Measurements from ENCODE around the gene MFGE8. TPM values are rescaled to one million over a fixed set of nuclear protein-coding genes. Genes with fewer than 3 reads are reported as not detected.
A peak's percentile ranks its signal among the peaks of the same experiment; 100 is the strongest.

Gene MFGE8
- total RNA-seq, 1 donor from 2014 or later = 2.4 TPM

GRCh38 chr15:88882785-88883184 lies 30.4 kb downstream of the MFGE8 start:
- TF ChIP-seq CTCF (IDR thresholded peaks at IDR 0.05) = no peak
- intact Hi-C loops (cut with micrococcal nuclease) = no loop called here
- POLR2A ChIA-PET = no interaction called here
- no peak for DNase-seq
- ATAC-seq (ENCODE audit: low read depth) = no peak
- H3K4me3 Mint-ChIP-seq = no peak overlapping the region
- no peaks in the 10 kb centered on the region for H3K9me3 Mint-ChIP-seq
- no peak overlapping the region for H3K27ac Mint-ChIP-seq
- CTCF ChIA-PET = no interaction called here
- H3K36me3 Mint-ChIP-seq (ENCODE audit: low read depth) = no peaks in the 10 kb centered on the region
- no peaks in the 10 kb centered on the region for H3K27me3 Mint-ChIP-seq
- H3K4me1 Mint-ChIP-seq = no peaks in the 10 kb centered on the region

- intact Hi-C loops (cut with micrococcal nuclease) = no loop called here
- TF ChIP-seq CTCF (IDR thresholded peaks at IDR 0.05) = no peak
- ChIA-PET POLR2A (no interaction called here), CTCF (no interaction called here)
- Mint-ChIP-seq H3K4me1 (no peaks in the 10 kb centered on the region), H3K36me3 (ENCODE audit: low read depth) (no peaks in the 10 kb centered on the region), H3K27me3 (no peaks in the 10 kb centered on the region), H3K9me3 (no peaks in the 10 kb centered on the region), H3K27ac (no peak overlapping the region), H3K4me3 (no peak overlapping the region)
- no peak for ATAC-seq (ENCODE audit: low read depth)
- DNase-seq = no peak
These were observed 31.4 kb downstream of the MFGE8 start for GRCh38 chr15:88881775-88882174.

- Mint-ChIP-seq H3K27ac (no peak overlapping the region), H3K36me3 (ENCODE audit: low read depth) (no peaks in the 10 kb centered on the region), H3K4me3 (no peak overlapping the region), H3K4me1 (no peaks in the 10 kb centered on the region), H3K9me3 (no peaks in the 10 kb centered on the region), H3K27me3 (no peaks in the 10 kb centered on the region)
- DNase-seq (no peak), ATAC-seq (ENCODE audit: low read depth) (no peak)
- TF ChIP-seq CTCF (IDR thresholded peaks at IDR 0.05) = no peak
- POLR2A ChIA-PET = no interaction called here
- intact Hi-C loops (cut with micrococcal nuclease) = no loop called here
- CTCF ChIA-PET = interaction anchor here (1.4 kb wide), 1 partner anchor 24 kb away, joined by 5 read pairs; no protein-coding TSS in a partner anchor
These were observed 32.0 kb downstream of the MFGE8 start for GRCh38 chr15:88880944-88881740.

GRCh38 chr15:88878720-88879184 lies 34.4 kb downstream of the MFGE8 start:
- no peak overlapping the region for H3K27ac Mint-ChIP-seq
- ATAC-seq (ENCODE audit: low read depth) (peak; percentile 47), DNase-seq (no peak)
- no peaks in the 10 kb centered on the region for H3K9me3 Mint-ChIP-seq
- POLR2A ChIA-PET = no interaction called here
- no peaks in the 10 kb centered on the region for H3K4me1 Mint-ChIP-seq
- H3K36me3 Mint-ChIP-seq (ENCODE audit: low read depth) = no peaks in the 10 kb centered on the region
- H3K27me3 Mint-ChIP-seq = no peaks in the 10 kb centered on the region
- intact Hi-C loops (cut with micrococcal nuclease) = no loop called here
- H3K4me3 Mint-ChIP-seq = no peak overlapping the region
- TF ChIP-seq CTCF (IDR thresholded peaks at IDR 0.05) = no peak
- CTCF ChIA-PET = interaction anchor here (1.5 kb wide), 1 partner anchor 254 kb away, joined by 4 read pairs; no protein-coding TSS in a partner anchor

- Mint-ChIP-seq H3K4me1 (no peaks in the 10 kb centered on the region), H3K27ac (no peak overlapping the region), H3K36me3 (ENCODE audit: low read depth) (no peaks in the 10 kb centered on the region), H3K4me3 (no peak overlapping the region), H3K9me3 (no peaks in the 10 kb centered on the region), H3K27me3 (no peaks in the 10 kb centered on the region)
- no peak for DNase-seq
- CTCF ChIA-PET = interaction anchor here (1.5 kb wide), 1 partner anchor 253 kb away, joined by 4 read pairs; no protein-coding TSS in a partner anchor
- POLR2A ChIA-PET = no interaction called here
- no peak for TF ChIP-seq CTCF (IDR thresholded peaks at IDR 0.05)
- intact Hi-C loops (cut with micrococcal nuclease) = no loop called here
- no peak for ATAC-seq (ENCODE audit: low read depth)
These were observed 35.3 kb downstream of the MFGE8 start for GRCh38 chr15:88877906-88878305.

All from activated B cell treated with CpG ODN at 0.5 μM for 24 hours (primary cell).